BLaER1 treated with 17β-estradiol and CSF1 and Interleukin-3, amounts not matched to agents 10 nM and 100 nM (cell line): ENCODE data around the gene PGK1.
"Not testable (repeated sequence)": the region's sequence is repeated elsewhere in the genome, so short reads cannot be mapped to it uniquely, and the experiment has no call there.

Experiments used
- H3K27ac ChIP-seq, 11 experiments: shearing (Covaris generic); formaldehyde crosslinking; 2 replicates each; pipeline ENCODE4 v1.8.1; 2022
- H3K27me3 ChIP-seq, 11 experiments: shearing (Covaris generic); formaldehyde crosslinking; 2 replicates each; pipeline ENCODE4 v1.8.1; 2022
- H3K36me3 ChIP-seq, 11 experiments: shearing (Covaris generic); formaldehyde crosslinking; 2 replicates each; pipeline ENCODE4 v1.8.1; 2022
- H3K4me1 ChIP-seq, 10 experiments: shearing (Covaris generic); formaldehyde crosslinking; 2 replicates each; pipeline ENCODE4 v1.8.1; 2022
- H3K4me2 ChIP-seq, 11 experiments: shearing (Covaris generic); formaldehyde crosslinking; 2 replicates each; pipeline ENCODE4 v1.8.1; 2022
- H3K4me3 ChIP-seq, 10 experiments: shearing (Covaris generic); formaldehyde crosslinking; 2 replicates each; pipeline ENCODE4 v1.8.1; 2022
- H3K9ac ChIP-seq, 11 experiments: shearing (Covaris generic); formaldehyde crosslinking; 2 replicates each; pipeline ENCODE4 v1.8.1; 2022
- H3K9me3 ChIP-seq, 11 experiments: shearing (Covaris generic); formaldehyde crosslinking; replicated peaks in 1 of 11; 2 replicates each; pipeline ENCODE4 v1.8.1; 2022
- H4K20me1 ChIP-seq, 11 experiments: shearing (Covaris generic); formaldehyde crosslinking; 2 replicates each; pipeline ENCODE4 v1.8.1; 2022
- Cebpa-rat ChIP-seq, 11 experiments: shearing (Covaris generic); IDR thresholded peaks; 2 replicates each; pipeline ENCODE4 v1.8.1; 2022

Gene PGK1

DNA sequence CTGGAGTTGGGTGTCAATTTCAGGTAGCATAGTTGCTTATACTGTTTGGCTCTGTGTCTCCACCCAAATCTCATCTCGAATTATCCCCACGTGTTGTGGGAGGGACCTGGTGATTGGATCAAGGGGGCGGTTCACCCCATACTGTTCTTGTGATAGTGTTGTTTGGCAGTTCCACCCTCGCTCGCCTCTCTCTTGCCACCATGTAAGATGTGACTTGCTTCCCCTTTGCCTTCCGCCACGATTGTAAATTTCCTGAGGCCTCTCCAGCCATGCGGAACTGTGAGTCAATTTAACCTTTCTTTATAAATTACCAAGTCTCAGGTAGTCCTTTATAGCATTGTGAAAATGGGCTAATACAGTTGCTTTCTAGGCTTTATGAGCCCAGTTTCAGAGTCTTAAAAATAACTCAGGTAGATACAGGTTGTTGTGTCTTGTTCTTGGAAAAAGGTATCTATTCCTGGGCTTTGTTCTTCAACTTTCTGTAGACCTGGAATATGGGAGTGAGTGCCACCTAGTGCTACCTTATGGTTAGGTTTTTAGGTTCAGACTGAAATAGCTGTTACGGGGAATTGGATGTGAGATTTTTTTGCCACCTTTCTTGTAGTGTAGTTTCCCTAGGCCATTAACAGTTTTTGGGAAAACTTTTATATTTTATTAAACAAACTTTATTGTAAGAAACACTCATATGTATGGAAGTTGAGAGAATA lies 15.6 kb downstream of the PGK1 start:
- no peak for TF ChIP-seq Cebpa-rat (IDR thresholded peaks at IDR 0.05)
- Histone ChIP-seq H3K27ac (no peak overlapping the region), H3K27me3 (peaks cover 48 to 96% (median 80%) of the 10 kb centered on the region in 11 experiments), H3K4me1 (peaks cover 5 to 45% (median 16%) of the 10 kb centered on the region in 10 experiments; a peak in 11 of 20 replicates), H3K4me2 (peak overlapping the region in 6 of 11 experiments; percentile 5 to 26 (median 16); a peak in 6 of 22 replicates), H3K9me3 (peaks cover 0 to 38% (median 32%) of the 10 kb centered on the region in 11 experiments; a peak in 18 of 22 replicates), H3K36me3 (peaks cover 88 to 100% (median 97%) of the 10 kb centered on the region in 11 experiments), H3K9ac (no peak overlapping the region), H4K20me1 (peaks cover 50 to 100% (median 92%) of the 10 kb centered on the region in 11 experiments), H3K4me3 (no peak overlapping the region)

GRCh38 chrX:78123190-78123589 lies 19.1 kb downstream of the PGK1 start:
- TF ChIP-seq Cebpa-rat (IDR thresholded peaks at IDR 0.05) = no peak
- peaks cover 0 to 16% (median 14%) of the 10 kb centered on the region in 11 experiments; a peak in 17 of 22 replicates for H3K9me3 ChIP-seq
- no peak overlapping the region for H3K27ac ChIP-seq
- H3K27me3 ChIP-seq = peaks cover 48 to 96% (median 80%) of the 10 kb centered on the region in 11 experiments
- peaks cover 3 to 14% (median 10%) of the 10 kb centered on the region in 10 experiments; a peak in 9 of 20 replicates for H3K4me1 ChIP-seq
- H3K4me3 ChIP-seq = no peak overlapping the region
- H3K9ac ChIP-seq = no peak overlapping the region
- H3K4me2 ChIP-seq = no peak overlapping the region
- peaks cover 41 to 100% (median 88%) of the 10 kb centered on the region in 11 experiments; a peak in 21 of 22 replicates for H4K20me1 ChIP-seq
- peaks cover 87 to 100% (median 97%) of the 10 kb centered on the region in 11 experiments for H3K36me3 ChIP-seq

DNA sequence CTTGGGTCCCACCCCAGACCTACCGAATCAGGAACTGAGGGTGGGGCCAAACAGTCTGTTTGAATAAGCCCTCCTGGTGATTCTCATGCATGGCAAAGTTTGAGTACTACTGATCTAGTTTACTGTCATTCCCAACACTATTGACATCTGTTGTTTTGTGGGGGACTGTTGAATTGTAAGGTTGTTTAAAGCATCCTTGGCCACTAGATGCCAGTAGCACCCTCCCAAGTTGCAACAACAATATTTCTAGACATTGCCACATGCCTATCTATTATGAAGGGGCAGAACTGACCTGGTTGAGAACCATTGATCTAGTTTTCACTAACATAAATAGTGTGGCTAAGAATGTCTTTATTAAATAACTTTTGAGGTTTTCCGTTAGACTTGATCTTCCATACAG lies 20.3 kb downstream of the PGK1 start:
- H4K20me1 ChIP-seq = peaks cover 41 to 100% (median 82%) of the 10 kb centered on the region in 11 experiments; a peak in 21 of 22 replicates
- H3K36me3 ChIP-seq = peaks cover 81 to 100% (median 95%) of the 10 kb centered on the region in 11 experiments

DNA sequence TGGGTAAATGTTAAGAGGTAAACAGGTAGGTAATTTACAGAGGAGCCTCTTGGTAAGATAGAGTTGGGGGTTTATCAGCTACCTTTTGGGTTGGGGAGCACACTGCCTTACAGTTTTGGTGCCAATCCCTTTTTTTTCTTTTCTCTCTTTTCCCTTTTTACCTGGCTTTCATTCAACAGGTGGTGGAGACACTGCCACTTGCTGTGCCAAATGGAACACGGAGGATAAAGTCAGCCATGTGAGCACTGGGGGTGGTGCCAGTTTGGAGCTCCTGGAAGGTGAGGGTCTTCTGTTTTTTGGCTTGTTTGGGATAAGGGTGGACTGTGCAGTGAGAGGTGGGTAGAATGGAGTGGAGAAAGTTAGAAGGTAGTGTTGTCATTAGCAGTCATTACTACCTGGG lies 21.1 kb downstream of the PGK1 start:
- H3K36me3 ChIP-seq = peaks cover 73 to 100% (median 92%) of the 10 kb centered on the region in 11 experiments
- no peak overlapping the region for H3K27ac ChIP-seq
- H3K27me3 ChIP-seq = peaks cover 61 to 98% (median 86%) of the 10 kb centered on the region in 11 experiments
- peaks cover 34 to 100% (median 80%) of the 10 kb centered on the region in 11 experiments; a peak in 21 of 22 replicates for H4K20me1 ChIP-seq
- no peak overlapping the region for H3K4me3 ChIP-seq
- H3K9ac ChIP-seq = no peak overlapping the region
- no peaks in the 10 kb centered on the region for H3K9me3 ChIP-seq
- H3K4me1 ChIP-seq = 0 out of 20 replicates have a peak, but pooled peaks cover 0 to 4% (median 0%) of the 10 kb centered on the region in 10 experiments
- H3K4me2 ChIP-seq = no peak overlapping the region
- TF ChIP-seq Cebpa-rat (IDR thresholded peaks at IDR 0.05) = no peak

More for the DNA sequence above, 20.3 kb downstream of the PGK1 start:
- H3K4me3 ChIP-seq = no peak overlapping the region
- H3K4me1 ChIP-seq = peaks cover 0 to 7% (median 2%) of the 10 kb centered on the region in 10 experiments; a peak in 5 of 20 replicates
- TF ChIP-seq Cebpa-rat (IDR thresholded peaks at IDR 0.05) = no peak
- H3K9me3 ChIP-seq = peaks cover 0 to 4% (median 3%) of the 10 kb centered on the region in 11 experiments; a peak in 16 of 22 replicates
- H3K27me3 ChIP-seq = peaks cover 53 to 96% (median 81%) of the 10 kb centered on the region in 11 experiments
- no peak overlapping the region for H3K4me2 ChIP-seq
- H3K9ac ChIP-seq = no peak overlapping the region
- H3K27ac ChIP-seq = no peak overlapping the region

DNA sequence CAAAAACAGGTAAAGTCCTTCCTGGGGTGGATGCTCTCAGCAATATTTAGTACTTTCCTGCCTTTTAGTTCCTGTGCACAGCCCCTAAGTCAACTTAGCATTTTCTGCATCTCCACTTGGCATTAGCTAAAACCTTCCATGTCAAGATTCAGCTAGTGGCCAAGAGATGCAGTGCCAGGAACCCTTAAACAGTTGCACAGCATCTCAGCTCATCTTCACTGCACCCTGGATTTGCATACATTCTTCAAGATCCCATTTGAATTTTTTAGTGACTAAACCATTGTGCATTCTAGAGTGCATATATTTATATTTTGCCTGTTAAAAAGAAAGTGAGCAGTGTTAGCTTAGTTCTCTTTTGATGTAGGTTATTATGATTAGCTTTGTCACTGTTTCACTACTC lies 21.7 kb downstream of the PGK1 start:
- H3K4me2 ChIP-seq, H3K27ac ChIP-seq, H3K4me3 ChIP-seq, H3K4me1 ChIP-seq, H3K9ac ChIP-seq, H3K9me3 ChIP-seq: not testable (repeated sequence)
- H4K20me1 ChIP-seq = peaks cover 28 to 100% (median 74%) of the 10 kb centered on the region in 11 experiments; a peak in 21 of 22 replicates
- peaks cover 62 to 99% (median 88%) of the 10 kb centered on the region in 11 experiments for H3K27me3 ChIP-seq
- peaks cover 67 to 100% (median 89%) of the 10 kb centered on the region in 11 experiments for H3K36me3 ChIP-seq

DNA sequence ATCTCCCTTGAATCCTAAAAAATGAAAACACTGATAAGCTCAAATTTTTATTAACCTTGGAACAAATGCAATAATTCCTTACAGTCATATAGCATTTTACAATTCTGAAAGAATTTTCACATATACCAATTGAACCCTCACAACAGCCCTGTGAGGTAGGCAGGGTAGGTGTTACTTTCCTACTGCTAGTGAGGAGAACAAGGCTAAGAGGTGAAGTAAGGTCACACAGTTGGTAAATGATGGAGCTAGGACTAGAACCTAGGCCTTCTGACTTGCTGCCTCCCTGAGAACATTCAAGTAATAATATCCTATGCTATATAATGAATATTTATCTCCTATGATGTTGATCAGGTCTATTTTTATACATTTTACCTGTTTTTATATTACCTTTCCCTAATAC lies 25.7 kb downstream of the PGK1 start:
- Histone ChIP-seq H3K36me3 (peaks cover 31 to 88% (median 58%) of the 10 kb centered on the region in 11 experiments), H3K27ac (no peak overlapping the region), H4K20me1 (peaks cover 11 to 84% (median 35%) of the 10 kb centered on the region in 11 experiments; a peak in 21 of 22 replicates), H3K9ac (no peak overlapping the region), H3K4me3 (no peak overlapping the region), H3K4me1 (no peaks in the 10 kb centered on the region), H3K4me2 (no peak overlapping the region), H3K27me3 (peaks cover 53 to 98% (median 84%) of the 10 kb centered on the region in 11 experiments), H3K9me3 (no peaks in the 10 kb centered on the region)
- TF ChIP-seq Cebpa-rat (IDR thresholded peaks at IDR 0.05) = no peak

DNA sequence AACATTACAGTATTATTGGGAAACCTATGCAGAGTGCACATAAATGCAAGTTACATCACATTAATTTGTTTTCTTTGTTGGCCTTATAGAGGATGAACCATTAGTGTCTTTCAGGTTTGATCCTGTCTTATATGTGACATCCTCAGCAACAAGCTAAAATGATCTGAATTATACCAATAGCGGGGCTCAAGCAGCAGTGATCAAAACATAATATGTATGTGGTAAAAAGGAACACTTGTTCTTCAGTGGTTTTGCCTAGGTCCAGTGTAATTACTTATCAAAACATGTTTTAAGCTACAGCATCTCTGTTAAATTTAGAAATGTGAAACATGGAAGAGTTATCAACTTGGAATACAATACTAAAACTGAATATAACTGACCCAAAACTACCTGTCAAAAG lies 26.3 kb downstream of the PGK1 start:
- no peak overlapping the region for H3K27ac ChIP-seq
- no peaks in the 10 kb centered on the region for H3K4me1 ChIP-seq
- peaks cover 46 to 96% (median 79%) of the 10 kb centered on the region in 11 experiments for H3K27me3 ChIP-seq
- no peak overlapping the region for H3K4me2 ChIP-seq
- no peaks in the 10 kb centered on the region for H3K9me3 ChIP-seq
- peaks cover 24 to 81% (median 51%) of the 10 kb centered on the region in 11 experiments for H3K36me3 ChIP-seq
- no peak for TF ChIP-seq Cebpa-rat (IDR thresholded peaks at IDR 0.05)
- peaks cover 4 to 77% (median 28%) of the 10 kb centered on the region in 11 experiments; a peak in 21 of 22 replicates for H4K20me1 ChIP-seq
- no peak overlapping the region for H3K4me3 ChIP-seq
- no peak overlapping the region for H3K9ac ChIP-seq

DNA sequence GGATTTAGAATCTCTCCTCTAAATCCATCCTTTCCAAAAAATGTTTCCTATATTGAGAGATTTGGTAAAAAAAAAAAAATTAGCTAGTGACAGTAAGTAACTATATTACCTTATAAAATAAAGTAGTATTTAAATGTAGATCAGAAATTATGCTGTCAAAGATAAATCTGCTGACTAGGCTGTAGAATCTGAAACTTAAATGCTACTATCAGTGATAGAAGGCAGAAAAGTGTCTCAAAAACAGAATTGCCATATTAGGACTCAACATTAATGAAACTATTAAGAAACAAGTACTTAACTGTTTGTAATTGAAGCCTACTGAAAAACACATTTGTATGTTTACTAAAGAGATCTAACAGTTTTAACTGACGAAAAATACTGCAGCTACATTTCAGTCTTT lies 27.1 kb downstream of the PGK1 start:
- Histone ChIP-seq H3K4me3 (no peak overlapping the region), H3K9ac (no peak overlapping the region), H4K20me1 (peaks cover 0 to 70% (median 22%) of the 10 kb centered on the region in 11 experiments; a peak in 15 of 22 replicates), H3K27ac (no peak overlapping the region), H3K4me1 (no peaks in the 10 kb centered on the region), H3K36me3 (peaks cover 17 to 74% (median 44%) of the 10 kb centered on the region in 11 experiments; a peak in 20 of 22 replicates), H3K9me3 (no peaks in the 10 kb centered on the region), H3K27me3 (peaks cover 42 to 95% (median 77%) of the 10 kb centered on the region in 11 experiments), H3K4me2 (no peak overlapping the region)
- no peak for TF ChIP-seq Cebpa-rat (IDR thresholded peaks at IDR 0.05)
